ENCODE data around the gene SEPHS1.

SEPHS1 gene

DNA sequence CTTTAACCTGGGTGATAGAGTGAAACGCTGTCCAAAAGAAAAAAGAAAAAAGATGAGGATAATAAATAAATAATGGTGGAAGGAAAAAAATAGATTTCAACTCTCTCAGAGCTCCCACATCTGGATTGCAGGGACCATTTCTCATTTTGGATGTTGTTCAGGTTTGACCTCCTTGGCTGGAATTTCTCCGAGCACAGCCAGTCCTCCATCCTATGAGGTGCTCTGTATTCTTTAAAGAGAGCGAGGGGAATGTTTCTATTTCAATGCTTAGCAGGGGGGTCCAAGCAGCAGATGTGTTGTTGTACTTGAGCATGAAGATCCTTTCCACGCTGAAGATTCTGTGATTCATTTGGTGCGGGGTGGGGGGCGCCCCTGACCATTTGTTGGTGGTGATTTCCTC is 17.7 kb upstream of the SEPHS1 start:
- TF ChIP-seq, protein P1, sequence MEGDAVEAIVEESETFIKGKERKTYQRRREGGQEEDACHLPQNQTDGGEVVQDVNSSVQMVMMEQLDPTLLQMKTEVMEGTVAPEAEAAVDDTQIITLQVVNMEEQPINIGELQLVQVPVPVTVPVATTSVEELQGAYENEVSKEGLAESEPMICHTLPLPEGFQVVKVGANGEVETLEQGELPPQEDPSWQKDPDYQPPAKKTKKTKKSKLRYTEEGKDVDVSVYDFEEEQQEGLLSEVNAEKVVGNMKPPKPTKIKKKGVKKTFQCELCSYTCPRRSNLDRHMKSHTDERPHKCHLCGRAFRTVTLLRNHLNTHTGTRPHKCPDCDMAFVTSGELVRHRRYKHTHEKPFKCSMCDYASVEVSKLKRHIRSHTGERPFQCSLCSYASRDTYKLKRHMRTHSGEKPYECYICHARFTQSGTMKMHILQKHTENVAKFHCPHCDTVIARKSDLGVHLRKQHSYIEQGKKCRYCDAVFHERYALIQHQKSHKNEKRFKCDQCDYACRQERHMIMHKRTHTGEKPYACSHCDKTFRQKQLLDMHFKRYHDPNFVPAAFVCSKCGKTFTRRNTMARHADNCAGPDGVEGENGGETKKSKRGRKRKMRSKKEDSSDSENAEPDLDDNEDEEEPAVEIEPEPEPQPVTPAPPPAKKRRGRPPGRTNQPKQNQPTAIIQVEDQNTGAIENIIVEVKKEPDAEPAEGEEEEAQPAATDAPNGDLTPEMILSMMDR (IDR thresholded peaks at IDR 0.05; ENCODE audit: extremely low read depth, insufficient read depth, missing control alignments): no peak
- in situ Hi-C loops (cut with MboI; ENCODE audit: low pct_unique_long_range_greater_than_20kb, low sequenced_read_pairs, unreplicated experiment): no loop called here
- DNase-seq (ENCODE audit: low spot score): no peak

DNA sequence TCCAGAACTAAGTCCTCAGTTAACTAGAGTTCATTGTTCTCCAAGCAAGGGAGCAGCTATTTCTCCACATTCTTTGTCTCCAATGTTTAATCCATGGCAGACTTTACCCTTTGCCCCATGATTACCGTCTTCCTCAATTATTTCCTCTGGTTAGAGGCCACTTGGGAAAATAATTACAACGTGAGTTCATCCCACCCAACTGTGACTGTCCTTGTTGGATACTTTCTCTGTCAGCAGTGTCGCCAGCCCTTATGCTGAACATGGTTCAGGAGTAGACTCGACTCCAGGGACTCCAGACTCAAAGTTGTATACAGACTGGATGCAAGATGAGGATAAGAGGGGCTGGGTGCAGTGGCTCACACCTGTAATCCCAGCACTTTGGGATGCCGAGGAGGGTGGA is 17.1 kb upstream of the SEPHS1 start:
- no peak for DNase-seq (ENCODE audit: low spot score)
- in situ Hi-C loops (cut with MboI; ENCODE audit: low pct_unique_long_range_greater_than_20kb, low sequenced_read_pairs, unreplicated experiment): no loop called here
- TF ChIP-seq, protein P1 (IDR thresholded peaks at IDR 0.05; ENCODE audit: extremely low read depth, insufficient read depth, missing control alignments): no peak

DNA sequence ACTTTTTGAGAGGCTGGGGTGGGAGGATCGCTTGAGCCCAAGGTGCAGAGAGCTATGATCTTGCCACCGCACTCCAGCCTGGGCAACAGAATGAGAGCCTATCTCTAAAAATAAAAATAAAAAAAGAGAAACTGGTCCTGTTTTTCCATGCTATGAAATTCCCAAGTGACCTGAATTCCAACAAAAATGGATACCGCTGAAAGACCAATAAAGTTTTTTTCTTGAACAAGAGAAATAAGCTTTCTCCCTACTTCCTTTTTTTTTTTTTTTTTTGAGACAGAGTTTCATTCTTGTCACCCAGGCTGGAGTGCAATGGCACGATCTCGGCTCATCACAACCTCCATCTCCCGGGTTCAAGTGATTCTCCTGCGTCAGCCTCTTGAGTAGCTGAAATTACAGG is 12.5 kb upstream of the SEPHS1 start:
- TF ChIP-seq, protein P1 (IDR thresholded peaks at IDR 0.05; ENCODE audit: extremely low read depth, insufficient read depth, missing control alignments): no peak
- DNase-seq (ENCODE audit: low spot score): no peak
- in situ Hi-C loops (cut with MboI; ENCODE audit: low pct_unique_long_range_greater_than_20kb, low sequenced_read_pairs, unreplicated experiment): no loop called here

DNA sequence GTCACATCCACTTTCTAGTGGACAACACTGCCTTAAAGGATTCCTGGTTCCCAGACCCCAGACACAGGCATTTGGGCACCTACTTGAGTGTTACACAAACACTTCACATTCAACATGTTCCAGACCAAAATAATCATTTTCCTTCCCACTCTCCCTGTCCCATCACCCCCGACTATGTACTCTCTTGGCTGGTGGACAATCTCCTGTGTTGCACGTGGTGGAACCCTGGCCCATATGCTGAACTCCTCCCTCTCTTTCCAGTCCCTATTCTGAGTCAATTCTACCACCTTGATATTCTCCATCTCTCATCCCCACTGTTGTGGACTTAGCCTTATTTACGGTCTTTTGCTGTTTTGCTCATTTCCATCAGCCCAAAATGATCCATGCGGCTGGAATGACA is 8.3 kb upstream of the SEPHS1 start:
- TF ChIP-seq, protein P1 (IDR thresholded peaks at IDR 0.05; ENCODE audit: extremely low read depth, insufficient read depth, missing control alignments): no peak
- DNase-seq (ENCODE audit: low spot score): no peak
- in situ Hi-C loops (cut with MboI; ENCODE audit: low pct_unique_long_range_greater_than_20kb, low sequenced_read_pairs, unreplicated experiment): no loop called here

DNA sequence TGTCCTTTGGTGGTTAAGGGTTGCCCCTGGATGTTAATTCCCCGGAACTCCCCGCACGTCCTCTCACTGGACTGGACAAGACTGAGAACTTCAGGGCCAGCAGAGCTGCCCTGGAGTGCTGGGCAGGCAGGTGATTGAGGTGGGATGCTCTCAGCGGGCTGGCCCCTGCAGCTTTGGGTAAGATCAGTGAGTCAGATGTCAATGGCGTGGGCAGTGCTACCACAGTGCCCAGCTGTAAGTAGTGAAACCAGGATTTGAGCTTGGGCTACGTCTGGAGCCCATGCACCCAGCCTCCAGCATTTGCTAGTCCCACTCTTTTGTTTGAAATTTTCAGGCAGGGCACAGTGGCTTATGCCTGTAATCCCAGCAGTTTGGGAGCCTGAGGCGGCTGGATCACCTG is 6.7 kb upstream of the SEPHS1 start:
- DNase-seq (ENCODE audit: low spot score): no peak
- TF ChIP-seq, protein P1 (IDR thresholded peaks at IDR 0.05; ENCODE audit: extremely low read depth, insufficient read depth, missing control alignments): no peak
- in situ Hi-C loops (cut with MboI; ENCODE audit: low pct_unique_long_range_greater_than_20kb, low sequenced_read_pairs, unreplicated experiment): no loop called here

DNA sequence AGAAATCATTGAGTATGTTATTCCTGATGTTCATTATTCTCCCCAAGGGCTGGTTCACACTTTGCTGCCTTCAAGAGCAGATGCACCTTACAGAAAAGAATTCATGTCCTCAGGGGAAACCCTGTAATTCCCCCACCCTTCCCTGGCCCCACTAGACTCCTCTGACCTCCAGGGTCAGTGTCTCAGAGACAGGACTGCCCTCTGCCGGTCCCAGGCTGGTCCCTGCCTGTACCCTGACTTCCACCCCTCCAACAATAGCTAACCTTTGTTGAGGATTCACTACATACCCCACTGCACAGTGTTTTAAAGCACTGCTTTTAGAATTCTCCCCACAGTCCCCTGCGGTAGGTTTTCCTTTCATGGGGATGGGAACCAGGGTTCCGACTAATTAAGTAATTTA is 4.4 kb upstream of the SEPHS1 start:
- TF ChIP-seq, protein P1 (IDR thresholded peaks at IDR 0.05; ENCODE audit: extremely low read depth, insufficient read depth, missing control alignments): peak; percentile 64
- in situ Hi-C loops (cut with MboI; ENCODE audit: low pct_unique_long_range_greater_than_20kb, low sequenced_read_pairs, unreplicated experiment): no loop called here
- peak; percentile 53 for DNase-seq (ENCODE audit: low spot score)

DNA sequence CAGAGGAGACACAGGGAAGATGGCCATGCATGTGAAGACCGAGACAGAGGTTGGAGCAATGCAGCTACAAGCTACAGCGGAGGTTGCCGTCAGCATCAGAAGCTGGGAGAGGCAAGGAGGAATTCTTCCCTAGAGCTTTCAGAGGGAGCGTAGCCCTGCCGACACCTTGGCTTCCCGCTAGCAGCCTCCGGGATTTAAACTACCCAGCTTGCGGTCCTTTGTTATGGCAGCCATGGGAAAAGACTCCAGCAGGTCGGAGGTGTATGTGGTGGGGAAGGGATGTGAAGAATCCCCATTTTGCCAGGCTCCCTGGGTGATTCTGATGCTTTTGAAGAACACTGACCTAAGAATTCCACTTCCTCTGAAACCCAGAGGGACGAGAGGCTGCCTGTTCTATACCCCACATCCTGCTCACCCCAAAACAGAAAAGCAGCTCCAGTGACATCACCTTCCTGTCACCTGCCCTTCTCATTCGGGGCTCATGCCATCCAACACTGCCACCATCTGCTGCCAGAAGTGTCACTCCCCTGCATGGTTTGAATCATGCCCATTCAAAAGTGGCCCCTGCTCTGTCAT is 3.3 kb upstream of the SEPHS1 start:
- peak; percentile 38 for DNase-seq (ENCODE audit: low spot score)
- TF ChIP-seq, protein P1 (IDR thresholded peaks at IDR 0.05; ENCODE audit: extremely low read depth, insufficient read depth, missing control alignments): no peak
- in situ Hi-C loops (cut with MboI; ENCODE audit: low pct_unique_long_range_greater_than_20kb, low sequenced_read_pairs, unreplicated experiment): no loop called here
